Upper lobe of left lung (tissue), 4 donors: ENCODE measurements around the gene GNB1L.

Source experiments
- EP300 ChIP-seq, 4 donors: sonication (generic); formaldehyde crosslinking; IDR thresholded peaks; one replicate each; pipeline ENCODE4 v1.5.1; 2017; ENCODE audit warnings: antibody characterized with exemption in 4 of 4, control low read depth in 2 of 4
- POLR2AphosphoS5 ChIP-seq, 2 donors: sonication (generic); formaldehyde crosslinking; IDR thresholded peaks; one replicate each; pipeline ENCODE4 v1.5.1; 2017; ENCODE audit warnings: antibody characterized with exemption in 2 of 2
- TF ChIP-seq, protein P1 (sequence below), 6 experiments: fragments of 450-650 bp in 4 of 6; fragments of 200-600 bp in 2 of 6; sonication (generic) in 2 of 6; IDR thresholded peaks; one replicate each; pipeline ENCODE4 v1.5.1; 2016 to 2019; ENCODE audit warnings: antibody characterized with exemption in 6 of 6

DNA sequence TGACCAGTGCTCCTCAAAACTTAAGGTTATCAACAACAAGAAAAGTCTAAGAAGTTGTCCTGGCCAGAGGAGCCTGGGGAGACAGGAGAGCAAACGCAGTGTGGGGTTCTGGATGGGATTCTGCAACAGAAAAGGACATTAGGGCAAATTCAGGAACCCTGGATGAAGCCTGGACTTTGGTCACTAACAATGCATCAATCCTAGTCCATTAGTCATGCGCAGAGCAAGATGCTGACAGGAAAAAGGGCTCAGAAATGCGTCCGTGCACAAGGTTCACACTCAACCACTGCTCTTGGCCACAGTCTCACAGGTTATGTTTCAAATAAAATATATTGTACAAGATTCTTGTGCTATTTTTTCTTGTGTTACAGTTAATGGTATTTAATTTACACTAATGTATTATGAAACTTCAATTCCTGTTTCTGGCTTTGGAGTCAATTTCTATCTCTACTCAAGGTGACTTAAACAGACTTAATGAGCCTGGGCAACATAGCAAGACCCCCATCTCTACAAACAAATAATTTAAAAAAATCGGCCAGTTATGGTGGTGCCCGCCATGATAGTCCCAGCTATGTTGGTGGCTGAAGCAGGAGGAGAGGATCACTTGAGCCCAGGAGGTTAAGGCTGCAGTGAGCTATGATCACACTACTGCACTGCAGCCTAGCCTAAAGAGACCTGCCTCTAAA lies 13.6 kb downstream of the GNB1L start:
- TF ChIP-seq EP300 (IDR thresholded peaks at IDR 0.05): no peak
- TF ChIP-seq POLR2AphosphoS5 (IDR thresholded peaks at IDR 0.05): no peak
- TF ChIP-seq, protein P1, sequence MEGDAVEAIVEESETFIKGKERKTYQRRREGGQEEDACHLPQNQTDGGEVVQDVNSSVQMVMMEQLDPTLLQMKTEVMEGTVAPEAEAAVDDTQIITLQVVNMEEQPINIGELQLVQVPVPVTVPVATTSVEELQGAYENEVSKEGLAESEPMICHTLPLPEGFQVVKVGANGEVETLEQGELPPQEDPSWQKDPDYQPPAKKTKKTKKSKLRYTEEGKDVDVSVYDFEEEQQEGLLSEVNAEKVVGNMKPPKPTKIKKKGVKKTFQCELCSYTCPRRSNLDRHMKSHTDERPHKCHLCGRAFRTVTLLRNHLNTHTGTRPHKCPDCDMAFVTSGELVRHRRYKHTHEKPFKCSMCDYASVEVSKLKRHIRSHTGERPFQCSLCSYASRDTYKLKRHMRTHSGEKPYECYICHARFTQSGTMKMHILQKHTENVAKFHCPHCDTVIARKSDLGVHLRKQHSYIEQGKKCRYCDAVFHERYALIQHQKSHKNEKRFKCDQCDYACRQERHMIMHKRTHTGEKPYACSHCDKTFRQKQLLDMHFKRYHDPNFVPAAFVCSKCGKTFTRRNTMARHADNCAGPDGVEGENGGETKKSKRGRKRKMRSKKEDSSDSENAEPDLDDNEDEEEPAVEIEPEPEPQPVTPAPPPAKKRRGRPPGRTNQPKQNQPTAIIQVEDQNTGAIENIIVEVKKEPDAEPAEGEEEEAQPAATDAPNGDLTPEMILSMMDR (IDR thresholded peaks at IDR 0.05): no peak
